ENCODE data around the gene ZFP36.
"Not testable (repeated sequence)": the region's sequence is repeated elsewhere in the genome, so short reads cannot be mapped to it uniquely, and the experiment has no call there.

Gene ZFP36

DNA sequence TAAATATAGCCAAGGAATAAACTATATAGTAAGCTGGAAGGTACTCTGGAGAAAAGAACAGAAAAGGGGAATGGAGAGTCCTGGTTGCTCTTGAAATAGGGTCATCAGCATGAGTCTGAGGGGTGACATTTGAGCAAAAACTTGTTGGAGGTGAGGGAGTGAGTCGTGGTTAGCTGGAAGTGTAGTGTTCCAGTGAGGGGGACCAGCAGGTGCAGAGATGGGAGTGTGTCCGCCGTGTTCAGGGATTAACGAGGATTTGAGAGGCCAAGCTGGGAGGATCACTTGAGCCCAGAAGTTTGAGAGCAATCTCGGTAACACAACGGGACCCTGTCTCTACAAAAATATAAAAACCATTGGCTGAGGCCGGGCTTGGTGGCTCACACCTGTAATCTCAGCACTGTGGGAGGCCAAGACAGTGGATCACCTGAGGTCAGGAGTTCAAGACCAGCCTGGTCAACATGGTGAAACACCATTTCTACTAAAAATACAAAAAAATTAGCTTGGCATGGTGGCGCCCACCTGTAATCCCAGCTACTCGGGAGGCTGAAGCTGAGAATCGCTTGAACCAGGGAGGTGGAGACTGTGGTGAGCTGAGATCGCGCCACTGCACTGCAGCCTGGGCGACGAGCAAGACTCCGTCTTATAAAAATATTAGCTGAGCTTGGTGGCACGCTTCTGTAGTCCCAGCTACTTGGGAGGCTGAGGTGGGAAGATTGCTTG lies 39.9 kb downstream of the ZFP36 start:
- DNase-seq (ENCODE audit: low read depth): no peak

DNA sequence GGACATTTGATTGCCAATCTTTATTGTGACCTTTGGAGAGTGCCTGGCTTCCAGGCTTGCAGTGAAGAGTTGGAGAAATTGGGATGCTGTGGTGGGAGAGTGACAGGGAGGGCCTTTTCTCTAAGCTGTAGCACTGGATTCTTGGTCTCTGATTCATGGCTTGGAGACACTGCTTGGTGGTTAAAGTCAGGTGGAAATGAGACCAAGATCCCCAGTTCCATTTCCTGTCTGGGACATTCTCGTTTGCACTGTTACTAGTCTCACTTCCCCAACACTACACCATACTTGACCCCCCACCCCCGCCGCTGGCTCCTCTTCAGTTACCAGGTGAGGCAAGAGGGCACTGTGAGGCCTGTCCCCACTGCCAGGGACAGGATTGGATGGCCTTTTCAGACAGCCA lies 41.6 kb downstream of the ZFP36 start:
- no peak for DNase-seq (ENCODE audit: low read depth)

DNA sequence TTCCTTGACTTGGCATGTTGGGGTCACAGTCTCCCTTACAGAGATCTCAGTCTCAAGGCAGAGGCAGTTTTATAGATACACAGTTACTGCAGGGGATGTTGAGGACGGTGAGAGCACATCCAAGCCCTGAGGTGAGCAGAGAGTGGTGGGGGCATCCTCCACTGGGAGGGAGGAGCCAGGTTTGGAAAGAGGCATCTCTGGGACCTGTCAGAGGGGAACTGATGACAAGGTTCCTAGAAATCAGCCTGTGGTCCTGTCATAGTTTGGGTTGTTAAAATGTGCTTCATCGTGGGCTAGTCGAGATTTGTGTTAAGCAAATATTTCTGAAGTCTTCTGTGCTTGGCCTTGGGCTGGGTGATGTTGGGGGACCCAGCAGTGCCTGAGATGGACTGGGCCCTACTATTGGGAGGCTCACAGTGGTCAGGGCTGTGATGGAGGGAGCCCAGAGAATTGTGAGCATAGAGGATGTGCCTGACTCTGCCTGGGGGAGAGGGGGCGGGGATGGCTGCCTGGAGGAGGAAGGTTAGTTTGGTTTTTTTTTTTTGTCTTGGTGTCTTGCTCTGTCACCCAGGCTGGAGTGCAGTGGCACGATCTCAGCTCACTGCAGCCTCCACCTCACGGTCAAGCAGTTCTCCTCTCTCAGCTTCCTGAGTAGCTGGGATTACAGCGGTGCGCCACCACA lies 42.6 kb downstream of the ZFP36 start:
- no peak for DNase-seq (ENCODE audit: low read depth)

DNA sequence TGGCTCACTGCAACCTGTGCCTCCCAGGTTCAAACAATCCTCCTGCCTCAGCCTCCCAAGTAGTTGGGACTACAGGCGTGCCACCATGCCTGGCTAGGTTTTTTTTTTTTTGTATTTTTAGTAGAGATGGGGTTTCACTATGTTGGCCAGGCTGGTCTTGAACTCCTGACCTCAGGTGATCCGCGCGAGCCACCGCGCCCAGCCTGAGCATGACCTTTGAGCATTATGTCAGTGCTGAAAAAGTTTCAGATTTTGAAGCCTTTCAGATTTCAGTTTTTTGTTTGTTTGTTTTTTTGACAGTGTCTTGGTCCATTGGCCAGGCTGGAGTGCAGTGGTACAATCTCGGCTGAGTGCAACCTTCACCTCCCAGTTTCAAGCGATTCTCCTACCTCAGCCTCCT lies 44.6 kb downstream of the ZFP36 start:
- not testable (repeated sequence) for DNase-seq (ENCODE audit: low read depth)

Measured in fibroblast of gingiva (primary cell).